ENCODE measurements around the gene TMEM61.
"Not testable (repeated sequence)": the region's sequence is repeated elsewhere in the genome, so short reads cannot be mapped to it uniquely, and the experiment has no call there.

The TMEM61 gene

GRCh38 chr1:54962612-54963395 lies 17.6 kb upstream of the TMEM61 start:
- DNase-seq (ENCODE audit: low read depth): no peak

- not testable (repeated sequence) for DNase-seq (ENCODE audit: low read depth)
Measured at GRCh38 chr1:54963829-54964228, 16.6 kb upstream of the TMEM61 start.

- DNase-seq (ENCODE audit: low read depth): no peak
Measured at GRCh38 chr1:54965624-54966340, 14.6 kb upstream of the TMEM61 start.

GRCh38 chr1:54967372-54967771 lies 13.1 kb upstream of the TMEM61 start:
- DNase-seq (ENCODE audit: low read depth): no peak

- DNase-seq (ENCODE audit: low read depth): no peak
Measured at GRCh38 chr1:54968551-54968950, 11.9 kb upstream of the TMEM61 start.

- no peak for DNase-seq (ENCODE audit: low read depth)
Measured at GRCh38 chr1:54969879-54970278, 10.5 kb upstream of the TMEM61 start.

- DNase-seq (ENCODE audit: low read depth): no peak
Measured at GRCh38 chr1:54970901-54971300, 9.5 kb upstream of the TMEM61 start.

- DNase-seq (ENCODE audit: low read depth): no peak
Measured at GRCh38 chr1:54971317-54971791, 9.1 kb upstream of the TMEM61 start.

GRCh38 chr1:54972436-54972835 lies 8.0 kb upstream of the TMEM61 start:
- no peak for DNase-seq (ENCODE audit: low read depth)

- no peak for DNase-seq (ENCODE audit: low read depth)
Measured at GRCh38 chr1:54973205-54973921, 7.1 kb upstream of the TMEM61 start.

GRCh38 chr1:54975356-54976108 lies 4.9 kb upstream of the TMEM61 start:
- DNase-seq (ENCODE audit: low read depth): no peak

GRCh38 chr1:54976747-54977146 lies 3.7 kb upstream of the TMEM61 start:
- DNase-seq (ENCODE audit: low read depth): no peak

- no peak for DNase-seq (ENCODE audit: low read depth)
Measured at GRCh38 chr1:54977533-54978297, 2.7 kb upstream of the TMEM61 start.

- DNase-seq (ENCODE audit: low read depth): no peak
Measured at GRCh38 chr1:54978528-54979326, 1.7 kb upstream of the TMEM61 start.

- DNase-seq (ENCODE audit: low read depth): no peak
Measured at GRCh38 chr1:54979327-54979891, 1.0 kb upstream of the TMEM61 start.

- DNase-seq (ENCODE audit: low read depth): no peak
Measured at GRCh38 chr1:54980046-54980527, 341 bp upstream of the TMEM61 start.

- no peak for DNase-seq (ENCODE audit: low read depth)
Measured at GRCh38 chr1:54981466-54981865, 1.0 kb downstream of the TMEM61 start.

GRCh38 chr1:54982739-54983138 lies 2.3 kb downstream of the TMEM61 start:
- no peak for DNase-seq (ENCODE audit: low read depth)

- DNase-seq (ENCODE audit: low read depth): no peak
Measured at GRCh38 chr1:54984131-54984842, 3.9 kb downstream of the TMEM61 start.

Data from stimulated activated CD8-positive, alpha-beta memory T cell treated with anti-CD3 and anti-CD28 coated beads, Interleukin-4, amount 100 ng/mL, for 24 hours (primary cell).